Hepatocyte (in vitro differentiated cells): Measurements from ENCODE around the gene WDR90.

Source experiments
- EZH2 ChIP-seq: fragments of 200-600 bp; sonication (generic); IDR thresholded peaks from 2 replicates; pipeline ENCODE4 v1.6.1; 2016; ENCODE audit warnings: antibody characterized with exemption, mild to moderate bottlenecking, borderline replicate concordance
- TF ChIP-seq, protein P1 (sequence below): fragments of 200-600 bp; sonication (generic); IDR thresholded peaks from 2 replicates; pipeline ENCODE4 v1.5.1; 2016; ENCODE audit warnings: antibody characterized with exemption, mild to moderate bottlenecking; ENCODE audit not compliant: poor library complexity

DNA sequence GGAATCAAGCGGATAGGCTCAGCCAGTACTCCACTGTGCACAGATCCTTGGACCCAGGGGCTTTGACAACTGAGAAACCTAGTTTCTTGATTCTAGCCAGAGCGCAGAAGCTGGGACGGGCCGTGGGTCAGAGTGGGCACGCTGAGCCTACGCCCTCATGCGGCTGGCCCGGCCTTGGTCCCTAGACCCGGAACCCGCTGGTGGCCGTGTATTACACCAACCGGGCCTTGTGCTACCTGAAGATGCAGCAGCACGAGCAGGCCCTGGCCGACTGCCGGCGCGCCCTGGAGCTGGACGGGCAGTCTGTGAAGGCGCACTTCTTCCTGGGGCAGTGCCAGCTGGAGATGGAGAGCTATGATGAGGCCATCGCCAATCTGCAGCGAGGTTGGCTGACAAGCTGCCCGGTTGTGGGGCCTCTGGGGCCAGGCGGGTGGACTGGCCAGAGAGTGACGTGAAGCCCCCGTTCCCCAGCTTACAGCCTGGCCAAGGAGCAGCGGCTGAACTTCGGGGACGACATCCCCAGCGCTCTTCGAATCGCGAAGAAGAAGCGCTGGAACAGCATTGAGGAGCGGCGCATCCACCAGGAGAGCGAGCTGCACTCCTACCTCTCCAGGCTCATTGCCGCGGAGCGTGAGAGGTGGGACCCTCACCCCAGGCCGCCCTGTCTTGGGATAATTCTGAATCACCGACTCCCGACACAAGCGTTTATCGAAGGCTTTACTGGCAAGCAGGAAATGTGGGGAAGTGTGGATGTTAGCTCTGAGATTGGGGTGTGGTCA lies 32.0 kb downstream of the WDR90 start:
- TF ChIP-seq, protein P1, sequence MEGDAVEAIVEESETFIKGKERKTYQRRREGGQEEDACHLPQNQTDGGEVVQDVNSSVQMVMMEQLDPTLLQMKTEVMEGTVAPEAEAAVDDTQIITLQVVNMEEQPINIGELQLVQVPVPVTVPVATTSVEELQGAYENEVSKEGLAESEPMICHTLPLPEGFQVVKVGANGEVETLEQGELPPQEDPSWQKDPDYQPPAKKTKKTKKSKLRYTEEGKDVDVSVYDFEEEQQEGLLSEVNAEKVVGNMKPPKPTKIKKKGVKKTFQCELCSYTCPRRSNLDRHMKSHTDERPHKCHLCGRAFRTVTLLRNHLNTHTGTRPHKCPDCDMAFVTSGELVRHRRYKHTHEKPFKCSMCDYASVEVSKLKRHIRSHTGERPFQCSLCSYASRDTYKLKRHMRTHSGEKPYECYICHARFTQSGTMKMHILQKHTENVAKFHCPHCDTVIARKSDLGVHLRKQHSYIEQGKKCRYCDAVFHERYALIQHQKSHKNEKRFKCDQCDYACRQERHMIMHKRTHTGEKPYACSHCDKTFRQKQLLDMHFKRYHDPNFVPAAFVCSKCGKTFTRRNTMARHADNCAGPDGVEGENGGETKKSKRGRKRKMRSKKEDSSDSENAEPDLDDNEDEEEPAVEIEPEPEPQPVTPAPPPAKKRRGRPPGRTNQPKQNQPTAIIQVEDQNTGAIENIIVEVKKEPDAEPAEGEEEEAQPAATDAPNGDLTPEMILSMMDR = peak; percentile 14
- TF ChIP-seq EZH2 = no peak
